GM19372 (cell line): Measurements from ENCODE around the gene PWP1.

Source experiments
- ATAC-seq: cut with Tn5 transposase; IDR thresholded peaks from one replicate; pipeline ENCODE4 v1.9.1; 2021; ENCODE audit warnings: mild to moderate bottlenecking, low read depth, moderate library complexity; ENCODE audit not compliant: unreplicated experiment

Gene PWP1

GRCh38 chr12:107685360-107686248 lies at the start of gene PWP1:
Gene PWP1 (plus strand): TSS chr12:107685799. CDS start chr12:107685900, 101 bp downstream.
- peak; percentile 92 for ATAC-seq

- no peak for ATAC-seq
Measured at GRCh38 chr12:107641154-107641553, 44.4 kb upstream of the PWP1 start.

DNA sequence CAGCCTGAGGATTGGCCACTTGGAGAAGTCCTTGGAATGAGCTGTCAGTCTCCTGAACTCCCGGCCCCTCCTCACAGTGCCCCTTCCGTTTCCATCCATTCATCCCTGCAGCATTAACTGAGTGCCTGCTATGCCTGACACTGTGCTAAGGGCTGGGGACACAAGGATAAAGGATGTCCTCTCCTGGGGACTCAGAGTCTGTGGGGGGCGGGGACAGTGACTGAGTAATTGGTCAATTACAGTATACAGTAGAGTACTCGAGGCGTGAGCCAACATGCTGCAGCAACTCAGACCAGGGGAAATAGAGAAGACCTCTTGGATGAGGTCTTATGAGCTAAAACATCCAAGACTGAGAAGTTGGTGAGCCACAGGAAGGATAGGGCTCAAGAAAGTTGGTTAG lies 43.4 kb upstream of the PWP1 start:
- ATAC-seq: no peak

GRCh38 chr12:107645630-107646333 lies 39.8 kb upstream of the PWP1 start:
- ATAC-seq: no peak

DNA sequence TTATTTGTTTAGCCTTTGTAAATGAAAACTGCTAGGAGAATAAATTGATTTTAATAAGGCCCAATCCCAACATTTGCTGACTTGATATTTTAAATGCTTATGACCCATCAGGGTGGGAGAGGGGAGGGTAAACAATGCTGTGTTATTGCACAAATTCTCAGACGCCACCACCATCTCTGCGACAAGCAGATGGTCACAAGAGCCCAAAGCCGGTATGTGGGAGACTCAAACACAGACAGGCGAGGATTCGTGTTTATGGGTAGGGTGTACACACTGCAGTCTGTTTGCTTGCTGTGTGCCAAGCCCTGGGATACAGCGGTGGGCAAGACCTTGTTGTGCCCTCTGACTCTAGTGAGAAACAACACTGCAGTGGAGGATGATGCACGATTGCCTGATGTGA lies 39.2 kb upstream of the PWP1 start:
- ATAC-seq: no peak

DNA sequence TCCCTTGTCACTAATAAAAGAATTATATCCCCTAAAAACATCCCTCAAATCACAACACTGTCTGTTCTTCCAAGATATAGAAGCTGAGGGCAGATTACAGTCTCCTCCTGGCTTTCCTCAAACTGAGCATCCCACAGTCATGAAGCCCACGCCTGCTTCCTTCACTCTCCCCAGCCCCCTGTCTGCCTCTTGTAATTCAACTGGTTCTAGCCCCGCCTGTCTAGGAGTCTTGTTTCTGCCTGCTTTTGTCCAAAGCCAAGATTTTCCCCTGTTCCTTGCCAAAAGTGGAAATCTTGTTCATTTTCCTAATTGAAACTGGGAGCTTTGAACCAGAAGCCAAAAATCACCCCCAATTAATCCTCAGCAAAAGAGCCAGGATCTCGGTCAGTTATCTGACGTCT lies 35.9 kb upstream of the PWP1 start:
- ATAC-seq: no peak

DNA sequence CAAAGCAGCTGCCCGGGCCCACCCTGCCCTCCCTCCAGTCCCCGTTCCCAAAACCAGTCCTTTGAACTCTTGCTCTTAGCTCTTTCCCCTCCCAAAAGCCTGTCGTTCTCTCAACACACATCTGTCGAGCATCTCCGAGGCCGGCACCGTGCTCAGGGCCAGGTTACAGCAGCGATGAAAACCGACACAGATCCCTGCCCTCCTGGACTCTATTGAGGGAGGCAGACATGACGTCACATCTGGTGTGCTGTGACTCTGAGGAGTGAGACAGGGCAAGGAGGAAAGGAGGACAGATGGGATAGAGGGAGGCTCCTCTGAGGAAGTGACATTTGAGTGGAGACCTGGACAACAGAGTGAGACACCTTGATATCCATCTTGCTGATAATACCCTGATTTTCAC lies 34.6 kb upstream of the PWP1 start:
- no peak for ATAC-seq

DNA sequence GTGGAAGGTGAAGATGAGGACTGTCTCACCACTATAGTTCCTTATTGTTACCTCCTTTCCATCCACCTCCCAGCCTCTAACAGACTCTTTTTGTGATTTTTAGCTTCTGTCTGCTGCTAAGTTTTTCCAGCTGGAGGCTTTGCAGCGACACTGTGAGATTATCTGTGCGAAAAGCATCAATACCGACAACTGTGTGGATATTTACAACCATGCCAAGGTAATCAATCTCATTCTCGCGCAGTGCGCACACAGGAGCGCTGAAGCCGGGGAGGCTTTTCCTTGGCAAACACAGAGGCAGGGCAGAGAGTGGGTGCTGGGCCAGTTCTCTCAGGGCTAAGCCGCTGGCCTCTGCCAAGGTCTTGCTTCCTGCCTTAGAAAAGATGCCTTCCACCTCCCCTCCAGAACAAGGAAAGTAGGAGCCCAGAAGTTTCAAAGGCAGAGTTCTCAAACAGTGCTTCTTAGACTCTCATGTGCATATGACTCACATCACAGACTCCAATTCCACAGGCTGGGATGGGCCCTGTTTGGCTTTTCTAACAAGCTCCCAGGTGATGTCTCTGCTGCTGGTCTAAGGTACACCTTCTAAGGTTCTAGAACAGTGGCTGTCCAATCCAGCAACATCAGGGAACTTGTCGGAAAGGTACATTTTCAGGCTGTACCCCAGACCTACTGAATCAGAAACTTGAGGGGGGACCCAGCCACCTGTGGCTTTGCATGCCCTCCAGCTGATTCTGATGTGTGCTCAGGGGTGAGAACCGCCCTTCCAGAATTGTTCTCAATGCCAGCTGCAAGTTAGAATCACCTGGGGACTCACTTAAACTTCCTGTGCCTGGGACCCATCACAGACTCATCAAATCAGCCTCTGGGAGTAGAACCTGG lies 33.8 kb upstream of the PWP1 start:
- ATAC-seq: no peak

GRCh38 chr12:107653519-107653918 lies 32.1 kb upstream of the PWP1 start:
- no peak for ATAC-seq

DNA sequence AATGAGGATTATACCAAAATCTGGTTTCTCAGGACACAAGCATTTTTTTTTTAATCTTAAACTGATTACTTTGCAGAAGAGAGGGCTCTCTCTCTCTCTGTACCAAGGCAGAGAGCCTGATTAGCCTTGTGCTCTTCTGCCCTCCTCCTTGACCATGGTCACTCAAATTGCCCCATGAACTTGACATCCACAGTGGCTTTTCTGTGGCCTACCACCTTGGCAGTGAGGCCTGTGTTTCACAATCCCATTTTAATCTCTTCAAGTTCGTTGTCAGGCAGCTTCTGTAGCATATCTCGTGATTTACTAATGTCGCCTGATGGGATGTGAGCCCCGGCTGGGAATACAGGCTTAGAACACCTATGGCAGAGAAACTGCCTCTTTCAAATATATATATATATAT lies 30.7 kb upstream of the PWP1 start:
- no peak for ATAC-seq

- no peak for ATAC-seq
Measured at GRCh38 chr12:107655281-107656065, 30.1 kb upstream of the PWP1 start.

DNA sequence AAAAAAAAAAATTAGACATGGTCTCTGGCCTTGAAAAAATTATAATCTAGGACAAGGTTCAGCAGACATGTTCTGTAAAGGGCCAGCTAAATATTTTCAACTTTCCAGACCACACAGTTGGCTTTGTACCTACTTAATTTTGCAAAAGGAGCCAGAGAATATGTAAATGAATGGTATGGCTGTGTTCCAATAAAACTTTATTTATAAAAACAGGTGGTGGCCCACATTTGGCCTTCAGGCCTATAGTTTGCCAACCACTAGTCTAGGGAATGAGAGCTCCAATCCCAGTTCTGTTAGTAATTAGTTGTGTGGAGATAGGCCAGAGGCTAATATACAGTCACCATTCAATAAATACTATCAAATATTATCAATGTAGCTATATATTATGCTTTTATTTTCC lies 29.3 kb upstream of the PWP1 start:
- no peak for ATAC-seq

- ATAC-seq: no peak
Measured at GRCh38 chr12:107657133-107657532, 28.5 kb upstream of the PWP1 start.

- no peak for ATAC-seq
Measured at GRCh38 chr12:107657621-107658020, 28.0 kb upstream of the PWP1 start.

DNA sequence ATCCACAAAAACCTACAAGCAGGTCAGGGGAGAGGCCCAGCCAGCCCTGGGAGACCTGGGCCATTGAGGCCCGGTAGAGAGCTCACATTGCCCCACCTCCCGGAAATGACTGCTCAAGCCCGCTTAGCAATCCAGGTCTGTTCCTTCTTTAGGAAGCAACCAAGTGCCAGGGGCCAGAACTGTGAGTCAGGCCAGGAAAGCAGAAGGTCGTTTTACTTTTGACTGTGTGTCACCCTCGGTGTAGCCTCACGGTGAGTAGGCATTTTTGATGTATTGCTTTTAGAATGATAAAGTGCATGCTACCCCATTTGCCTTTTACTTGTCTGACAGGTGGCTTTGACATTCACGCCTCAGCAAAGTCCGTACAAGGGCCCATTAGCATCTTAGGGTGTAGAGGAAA lies 25.4 kb upstream of the PWP1 start:
- ATAC-seq: no peak

DNA sequence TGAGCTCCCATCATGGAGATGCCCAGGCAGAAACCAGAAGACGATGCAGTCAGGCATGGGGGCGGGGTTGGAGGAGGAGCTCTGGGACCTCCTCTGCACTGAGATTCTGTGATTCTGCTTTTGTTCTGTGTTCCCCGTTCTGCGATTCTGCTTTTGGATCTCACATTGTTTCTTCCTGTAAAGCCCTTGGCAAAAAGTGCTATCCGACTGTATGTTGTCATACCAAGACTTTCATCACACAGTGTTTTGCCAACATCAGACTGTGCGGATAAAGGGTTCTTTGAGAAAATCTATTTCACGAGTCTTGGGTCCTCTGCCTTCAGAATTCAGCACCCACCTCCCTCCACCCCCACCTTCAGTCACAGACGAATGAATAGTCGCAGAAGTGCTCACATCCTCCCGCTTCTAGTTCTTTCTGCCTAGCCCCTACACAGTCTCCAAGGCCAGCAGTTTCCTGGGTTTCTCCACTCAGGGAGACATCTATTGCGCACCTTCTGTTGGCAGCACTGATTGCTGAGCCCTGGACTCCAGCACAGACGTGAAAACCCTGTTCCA lies 24.7 kb upstream of the PWP1 start:
- ATAC-seq: no peak

- ATAC-seq: no peak
Measured at GRCh38 chr12:107661830-107662229, 23.8 kb upstream of the PWP1 start.

DNA sequence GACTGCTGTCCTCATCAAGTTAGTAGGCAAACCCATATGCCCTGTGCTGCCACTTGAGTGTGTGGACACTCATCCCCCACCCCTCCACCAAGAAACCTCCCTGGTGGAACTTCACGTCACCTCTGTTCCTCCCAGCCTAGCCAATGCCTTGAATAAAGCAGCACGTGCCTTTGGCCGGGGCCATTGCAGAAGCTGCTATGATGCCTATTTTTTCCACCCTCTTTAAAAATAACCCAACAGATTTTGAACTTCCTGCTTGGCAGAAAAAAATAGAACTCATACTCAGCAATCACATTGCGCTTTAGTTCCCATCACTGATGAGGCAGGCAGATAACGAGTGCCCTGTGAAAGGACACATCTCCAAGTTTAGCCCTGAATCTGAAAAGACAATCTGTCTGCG lies 23.1 kb upstream of the PWP1 start:
- ATAC-seq: no peak

DNA sequence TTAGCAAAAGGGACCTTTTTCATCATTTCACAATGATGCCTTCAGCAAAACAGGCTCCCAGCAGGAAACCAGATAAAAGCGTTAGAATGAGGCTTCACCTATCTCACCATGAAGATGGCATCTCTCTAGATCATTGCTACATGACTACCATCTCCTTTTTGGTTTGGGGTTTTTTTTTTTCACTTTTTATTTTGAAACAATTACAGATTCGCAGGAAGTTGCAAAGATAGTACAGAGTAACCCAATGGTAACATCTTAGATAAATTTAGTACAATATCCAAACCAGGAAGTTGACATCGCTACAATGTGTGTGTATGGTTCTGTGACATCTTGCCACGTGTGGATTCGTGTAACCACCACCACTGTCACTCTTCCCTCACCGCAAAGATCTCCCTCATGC lies 22.3 kb upstream of the PWP1 start:
- ATAC-seq: no peak

DNA sequence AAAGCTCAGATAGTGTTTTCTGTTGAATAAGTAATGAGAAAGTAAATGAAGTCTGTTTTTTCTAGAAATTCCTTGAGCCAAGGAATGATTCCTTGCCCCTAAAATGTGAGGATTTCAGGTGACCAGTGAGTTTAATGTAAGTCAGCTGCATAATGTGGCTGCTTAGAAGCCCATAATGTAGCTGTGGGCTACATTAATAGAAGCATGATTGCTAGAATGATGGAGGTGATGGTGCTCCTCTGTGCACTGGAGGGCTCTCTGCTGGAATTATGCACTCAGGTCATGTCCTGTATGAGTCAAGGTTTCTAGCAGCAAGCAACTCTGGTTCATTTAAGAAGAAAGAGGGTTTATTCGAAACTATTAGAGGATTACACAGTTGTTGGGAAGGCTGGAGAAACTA lies 19.6 kb upstream of the PWP1 start:
- ATAC-seq: no peak
